HCT116 (cell line): ENCODE results near the gene FAM234A. TPM values are rescaled to one million over a fixed set of nuclear protein-coding genes. Genes with fewer than 3 reads are reported as not detected.

Experiments used
- ATAC-seq: fragments of 200-7000 bp; cut with Tn5 transposase; 2 replicates; pipeline ENCODE4 v1.9.1; 2020; ENCODE audit warnings: mild to moderate bottlenecking, moderate library complexity
- BruUV-seq: library from RNA; stranded (reverse); fragments of 400-500 nt; replicated peaks from 2 replicates; lab custom pipeline; 2021; lab: Mats Ljungman, UMichigan
- CTCF ChIA-PET: fragments of 300-600 bp; sonication (Branson Sonifier 250); formaldehyde crosslinking; loops from one replicate; lab custom pipeline; 2021; ENCODE audit warnings: antibody characterized with exemption; lab: Charles Lee
- POLR2A ChIA-PET: fragments of 300-600, 350-600 bp; sonication (Branson Sonifier 250); formaldehyde crosslinking; loops from one replicate; lab custom pipeline; 2021; ENCODE audit warnings: antibody characterized with exemption; lab: Charles Lee
- RAD21 ChIA-PET, 2 experiments: fragments of 300-600 bp; sonication (Branson Sonifier 250); formaldehyde crosslinking; loops; one replicate each; lab custom pipeline; 2023; ENCODE audit warnings: low total read pairs in 2 of 2; ENCODE audit not compliant: uncharacterized antibody in 2 of 2, unreplicated experiment in 2 of 2, low non-redundant PET in 1 of 2; lab: Charles Lee
- DNase-seq: peaks from one replicate; pipeline ENCODE4 v3.0.0-alpha.2; 2010; ENCODE audit warnings: low read depth, low spot score
- H2AFZ ChIP-seq: fragments of 200-600 bp; shearing (Covaris generic), sonication (generic); 2 replicates; pipeline ENCODE4 v1.6.1; 2017; ENCODE audit warnings: low read depth, mixed run types, mixed read lengths, antibody characterized with exemption, low read length; ENCODE audit not compliant: poor library complexity, severe bottlenecking
- H3K27ac ChIP-seq: 2 replicates; pipeline ENCODE4 v1.5.1; 2012; ENCODE audit warnings: low read depth, low read length
- H3K27me3 ChIP-seq: fragments of 200-600 bp; sonication (generic); 2 replicates; pipeline ENCODE4 v1.6.1; 2016; ENCODE audit warnings: mixed run types, low read length, mixed read lengths; ENCODE audit not compliant: insufficient read depth
- H3K36me3 ChIP-seq, 2 experiments: fragments of 200-500 bp in 1 of 2; fragments of 200-600 bp in 1 of 2; sonication (Bioruptor generic) in 1 of 2; sonication (generic) in 1 of 2; 2 replicates each; pipeline versions ENCODE4 v1.5.1 to v1.6.1; 2014 to 2016; ENCODE audit warnings: low read length in 2 of 2, inconsistent platforms in 1 of 2, mixed read lengths in 1 of 2, mixed run types in 1 of 2; ENCODE audit not compliant: insufficient read depth in 2 of 2, control insufficient read depth in 1 of 2
- H3K4me1 ChIP-seq, 2 experiments: fragments of 200-600 bp in 1 of 2; sonication (generic) in 1 of 2; 2 replicates each; pipeline versions ENCODE4 v1.5.1 to v1.6.1; 2012 to 2017; ENCODE audit warnings: low read length in 2 of 2, inconsistent platforms in 1 of 2, mild to moderate bottlenecking in 1 of 2, mixed read lengths in 1 of 2, mixed run types in 1 of 2, moderate library complexity in 1 of 2; ENCODE audit not compliant: insufficient read depth in 2 of 2, control insufficient read depth in 1 of 2
- H3K4me2 ChIP-seq: fragments of 200-600 bp; sonication (generic); 2 replicates; pipeline ENCODE4 v1.6.1; 2017; ENCODE audit warnings: mixed run types, low read length, mixed read lengths
- H3K4me3 ChIP-seq, 2 experiments: fragments of 200-600 bp in 1 of 2; sonication (generic) in 1 of 2; replicated peaks in 1 of 2; 2 replicates each; pipeline ENCODE4 v1.5.1; 2011 to 2016; ENCODE audit warnings: low read length in 2 of 2, control low read depth in 1 of 2, low read depth in 1 of 2, mild to moderate bottlenecking in 1 of 2, mixed read lengths in 1 of 2, mixed run types in 1 of 2
- H3K79me2 ChIP-seq: fragments of 200-600 bp; sonication (generic); 2 replicates; pipeline ENCODE4 v1.6.1; 2017; ENCODE audit warnings: mild to moderate bottlenecking, mixed run types, low read length, moderate library complexity, mixed read lengths; ENCODE audit not compliant: insufficient read depth
- H3K9ac ChIP-seq: fragments of 200-600 bp; sonication (generic); 2 replicates; pipeline ENCODE4 v1.6.1; 2016; ENCODE audit warnings: low read length, mixed read lengths
- H3K9me2 ChIP-seq: fragments of 200-600 bp; sonication (generic), shearing (Covaris generic); 2 replicates; pipeline ENCODE4 v1.6.1; 2017; ENCODE audit warnings: mixed run types, mild to moderate bottlenecking, moderate library complexity; ENCODE audit not compliant: insufficient read depth
- H3K9me3 ChIP-seq, 2 experiments: fragments of 200-500 bp in 1 of 2; fragments of 200-600 bp in 1 of 2; sonication (Bioruptor generic) in 1 of 2; sonication (generic) in 1 of 2; 2 replicates each; pipeline ENCODE4 v1.6.1; 2014 to 2017; ENCODE audit warnings: low read length in 2 of 2, mixed read lengths in 2 of 2, inconsistent platforms in 1 of 2, low read depth in 1 of 2, mild to moderate bottlenecking in 1 of 2, mixed run types in 1 of 2, moderate library complexity in 1 of 2; ENCODE audit not compliant: control insufficient read depth in 1 of 2, insufficient read depth in 1 of 2
- H4K20me1 ChIP-seq: fragments of 200-600 bp; sonication (generic), shearing (Covaris generic); 2 replicates; pipeline ENCODE4 v1.6.1; 2017; ENCODE audit warnings: mixed run types, mild to moderate bottlenecking, moderate library complexity; ENCODE audit not compliant: insufficient read depth
- ATF3 ChIP-seq: IDR thresholded peaks from 2 replicates; pipeline ENCODE4 v1.6.1; 2012
- CEBPB ChIP-seq: IDR thresholded peaks from 2 replicates; pipeline ENCODE4 v1.6.1; 2012; ENCODE audit warnings: low read depth
- CTCF ChIP-seq, 3 experiments: fragments of 200-600 bp in 1 of 3; sonication (generic) in 1 of 3; IDR thresholded peaks in 2 of 3; conservative IDR thresholded peaks in 1 of 3; 2 replicates each; pipeline ENCODE4 v1.5.1; 2012 to 2017; ENCODE audit warnings: low read depth in 2 of 3, low read length in 2 of 3, antibody characterized with exemption in 1 of 3, borderline replicate concordance in 1 of 3, control low read depth in 1 of 3, mild to moderate bottlenecking in 1 of 3, mixed read lengths in 1 of 3, mixed run types in 1 of 3, moderate library complexity in 1 of 3; ENCODE audit not compliant: insufficient read depth in 1 of 3
- EGR1 ChIP-seq: IDR thresholded peaks from 2 replicates; pipeline ENCODE4 v1.6.1; 2012; ENCODE audit warnings: low read depth
- EZH2phosphoT487 ChIP-seq: fragments of 200-600 bp; IDR thresholded peaks from 2 replicates; pipeline ENCODE4 v1.6.1; 2018; ENCODE audit warnings: antibody characterized with exemption, borderline replicate concordance
- FOSL1 ChIP-seq: IDR thresholded peaks from 2 replicates; pipeline ENCODE4 v1.6.1; 2012; ENCODE audit warnings: low read depth
- JUND ChIP-seq: IDR thresholded peaks from 2 replicates; pipeline ENCODE4 v1.6.1; 2012
- MAX ChIP-seq: IDR thresholded peaks from 2 replicates; pipeline ENCODE4 v1.6.1; 2012
- POLR2A ChIP-seq: IDR thresholded peaks from 2 replicates; pipeline ENCODE4 v1.7.0; 2011; ENCODE audit warnings: borderline replicate concordance; ENCODE audit not compliant: insufficient read depth, insufficient read length; ENCODE audit errors: extremely low read depth
- RAD21 ChIP-seq: IDR thresholded peaks from 2 replicates; pipeline ENCODE4 v1.6.1; 2012; ENCODE audit warnings: low read depth, mild to moderate bottlenecking
- SIN3A ChIP-seq: IDR thresholded peaks from 2 replicates; pipeline ENCODE4 v1.6.1; 2012; ENCODE audit warnings: low read depth
- SP1 ChIP-seq: IDR thresholded peaks from 2 replicates; pipeline ENCODE4 v1.6.1; 2012; ENCODE audit warnings: low read depth
- SRF ChIP-seq: IDR thresholded peaks from 2 replicates; pipeline ENCODE4 v1.6.1; 2012; ENCODE audit warnings: low read depth
- TCF7L2 ChIP-seq: IDR thresholded peaks from 2 replicates; pipeline ENCODE4 v1.7.0; 2011; ENCODE audit warnings: borderline replicate concordance, inconsistent platforms; ENCODE audit not compliant: insufficient read depth, insufficient read length; ENCODE audit errors: extremely low read depth
- YY1 ChIP-seq: IDR thresholded peaks from 2 replicates; pipeline ENCODE4 v1.6.1; 2011; ENCODE audit warnings: low read length, low read depth, moderate library complexity, mild to moderate bottlenecking; ENCODE audit not compliant: insufficient replicate concordance; ENCODE audit errors: extremely low read depth
- ZBTB33 ChIP-seq: IDR thresholded peaks from 2 replicates; pipeline ENCODE4 v1.6.1; 2011; ENCODE audit warnings: mild to moderate bottlenecking, low read length, moderate library complexity; ENCODE audit not compliant: insufficient replicate concordance; ENCODE audit errors: extremely low read depth
- ZFX ChIP-seq: fragments of 450-650 bp; IDR thresholded peaks from 2 replicates; pipeline ENCODE4 v1.6.1; 2017
- ZNF274 ChIP-seq: fragments of 200-500 bp; sonication (Bioruptor generic); IDR thresholded peaks from 2 replicates; pipeline ENCODE4 v1.6.1; 2014; ENCODE audit warnings: mild to moderate bottlenecking, low read depth, low read length, inconsistent platforms
- intact Hi-C: fragments of 100-400 bp; cut with micrococcal nuclease; formaldehyde crosslinking; loops from 2 replicates; pipeline ENCODE4 v1.10.0; 2022
- total RNA-seq: library from RNA; stranded (reverse); gene quantifications from one replicate; pipeline ENCODE4 v1.2.1, GENCODE V29; 2021; ENCODE audit not compliant: unreplicated experiment

The FAM234A gene
- total RNA-seq, 1 experiment from 2014 or later = 36.4 TPM

GRCh38 chr16:234468-235305, at the start of gene FAM234A (continued):
- peak in 2 of 3 experiments; percentile 36 to 40; a peak in 3 of 6 replicates for TF ChIP-seq CTCF (IDR thresholded peaks at IDR 0.05 in 2 of 3, conservative IDR thresholded peaks at IDR 0.05 in 1 of 3; ENCODE audit: borderline replicate concordance in 1 of 3, insufficient read depth in 1 of 3, low read depth in 2 of 3, low read length in 2 of 3)
- no peak for TF ChIP-seq SRF
- peak; percentile 72 for TF ChIP-seq ZFX
- no peak for TF ChIP-seq TCF7L2
- no peak for TF ChIP-seq ZNF274
- no peak for TF ChIP-seq FOSL1
- peak; percentile 84; the same call in 1 of the 2 replicates for TF ChIP-seq EGR1
- no peak for TF ChIP-seq CEBPB
- no peak for TF ChIP-seq POLR2A
- no peak for TF ChIP-seq ATF3
- TF ChIP-seq, all 23 proteins: peak for 8

- Histone ChIP-seq H3K4me1 (no peaks in the 10 kb centered on the region), H3K36me3 (peaks cover 0 to 2% of the 10 kb centered on the region in 2 experiments; a peak in 1 of 4 replicates), H3K4me3 (no peak overlapping the region), H3K27ac (no peak overlapping the region), H3K4me2 (no peak overlapping the region), H4K20me1 (no peaks in the 10 kb centered on the region), H3K9me3 (no peaks in the 10 kb centered on the region), H3K9me2 (no peaks in the 10 kb centered on the region), H2AFZ (no peak overlapping the region), H3K79me2 (no peaks in the 10 kb centered on the region), H3K9ac (no peak overlapping the region), H3K27me3 (no peaks in the 10 kb centered on the region)
- RAD21 ChIA-PET = no interaction called here
- ATAC-seq (no peak), DNase-seq (no peak)
- no TSS peak for BruUV-seq
- intact Hi-C loops = no loop called here
- POLR2A ChIA-PET = no interaction called here
- CTCF ChIA-PET = no interaction called here
- no peak for TF ChIP-seq TCF7L2
- TF ChIP-seq JUND = no peak
- no peak for TF ChIP-seq ZBTB33
- no peak for TF ChIP-seq ATF3
- no peak for TF ChIP-seq FOSL1
- no peak for TF ChIP-seq ZFX
- TF ChIP-seq EZH2phosphoT487 = no peak
- TF ChIP-seq YY1 = no peak
- no peak for TF ChIP-seq POLR2A
- TF ChIP-seq SP1 = no peak
- TF ChIP-seq MAX = no peak
- no peak for TF ChIP-seq SIN3A
- no peak for TF ChIP-seq CEBPB
- TF ChIP-seq RAD21 = no peak
Measured at GRCh38 chr16:185213-185612, 49.4 kb upstream of the FAM234A start.
